Muscle layer of duodenum (tissue), 2 donors: ENCODE results near the gene ENKD1.
A peak's percentile ranks its signal among the peaks of the same experiment; 100 is the strongest.

Experiments
- H3K27ac ChIP-seq: one replicate; pipeline ENCODE4 v1.7.0; 2013; ENCODE audit warnings: mild to moderate bottlenecking, low read length
- H3K27me3 ChIP-seq: one replicate; pipeline ENCODE4 v1.7.0; 2013; ENCODE audit warnings: low read depth, mild to moderate bottlenecking, control low read depth, low read length
- H3K36me3 ChIP-seq, 2 donors: one replicate each; pipeline ENCODE4 v1.7.0; 2013; ENCODE audit warnings: low read length in 2 of 2, control low read depth in 1 of 2, mild to moderate bottlenecking in 1 of 2; ENCODE audit not compliant: insufficient read depth in 2 of 2, control insufficient read depth in 1 of 2
- H3K4me1 ChIP-seq, 2 donors: one replicate each; pipeline ENCODE4 v1.7.0; 2013; ENCODE audit warnings: low read length in 2 of 2, mild to moderate bottlenecking in 2 of 2, control low read depth in 1 of 2, moderate library complexity in 1 of 2; ENCODE audit not compliant: insufficient read depth in 2 of 2, control insufficient read depth in 1 of 2
- H3K4me3 ChIP-seq, 2 donors: one replicate each; pipeline ENCODE4 v1.7.0; 2013; ENCODE audit warnings: low read length in 2 of 2, low read depth in 1 of 2, mild to moderate bottlenecking in 1 of 2
- H3K9me3 ChIP-seq, 2 donors: one replicate each; pipeline ENCODE4 v1.7.0; 2013; ENCODE audit warnings: low read length in 2 of 2, control low read depth in 1 of 2, mild to moderate bottlenecking in 1 of 2; ENCODE audit not compliant: control insufficient read depth in 1 of 2
- donor health status: healthy.

Gene ENKD1

DNA sequence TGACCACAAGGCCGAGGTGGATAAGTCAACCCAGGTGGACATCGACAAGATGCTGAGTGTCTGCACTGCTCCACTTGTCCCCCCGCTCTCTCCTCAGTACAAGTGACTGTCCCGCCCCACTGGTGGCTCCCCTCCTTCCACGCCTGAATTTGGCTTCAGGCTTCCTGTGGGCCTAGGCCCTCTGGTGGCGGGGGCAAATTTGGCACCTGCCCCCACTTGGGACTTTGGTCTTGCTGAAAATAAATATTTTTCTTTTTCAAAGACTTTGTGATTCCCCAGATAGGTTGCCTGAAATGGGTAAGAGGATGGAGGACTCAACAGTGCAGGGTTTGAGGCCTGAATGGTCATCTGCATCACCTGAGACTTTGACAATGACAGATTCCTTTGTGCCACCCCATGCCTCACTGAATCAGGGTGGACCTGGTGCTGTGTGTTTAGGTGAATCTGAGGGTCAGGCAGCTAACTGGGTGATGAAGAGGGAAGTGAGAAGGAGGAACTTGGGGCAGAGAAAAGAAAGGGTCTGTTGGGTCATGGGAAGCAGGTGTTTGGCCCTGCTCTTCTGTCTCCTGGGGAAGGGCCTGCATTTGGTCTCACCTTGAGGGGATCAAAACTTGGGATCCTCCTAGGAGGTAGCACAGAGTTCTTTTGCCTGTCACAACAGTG lies 2.1 kb upstream of the ENKD1 start:
- Histone ChIP-seq H3K4me3 (no peak overlapping the region), H3K36me3 (peaks cover 0 to 6% of the 10 kb centered on the region in 2 donors), H3K27me3 (no peaks in the 10 kb centered on the region), H3K9me3 (no peaks in the 10 kb centered on the region), H3K27ac (no peak overlapping the region), H3K4me1 (peaks cover 14 to 36% of the 10 kb centered on the region in 2 donors)

DNA sequence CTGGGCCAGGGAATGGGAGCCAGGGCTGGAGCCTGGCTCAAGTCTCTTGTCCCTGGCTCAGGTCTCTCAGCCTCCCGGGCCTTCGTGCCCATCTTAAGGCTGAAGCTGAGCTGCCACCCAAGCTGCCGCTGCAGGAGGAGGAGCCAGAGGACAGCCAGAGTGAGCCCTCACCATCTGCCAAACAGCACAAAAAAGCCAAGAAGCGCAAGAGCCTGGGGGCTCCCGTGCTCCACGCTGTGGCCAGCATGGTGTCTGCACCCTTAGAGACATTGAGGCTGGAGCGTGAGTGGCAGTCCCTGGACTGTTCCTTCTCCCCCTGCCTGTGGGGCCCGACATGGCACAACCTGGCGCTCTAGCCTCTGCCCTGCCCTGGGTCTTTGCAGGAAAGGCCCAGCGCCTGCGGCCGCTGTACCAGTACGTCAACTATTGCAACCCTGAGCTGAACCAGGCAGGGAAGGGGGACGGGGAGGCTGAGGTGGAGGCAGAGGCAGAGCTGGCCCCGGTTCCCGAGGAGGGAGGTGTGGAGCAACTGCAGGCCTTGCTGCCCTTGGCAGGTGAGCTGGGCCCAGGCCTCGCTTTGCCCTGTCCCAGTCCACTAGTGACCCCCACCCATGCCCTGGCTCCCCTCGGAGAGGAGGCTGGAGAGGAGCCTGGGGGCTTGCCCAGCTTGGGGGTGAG lies 1.4 kb upstream of the ENKD1 start:
- no peaks in the 10 kb centered on the region for H3K27me3 ChIP-seq
- peak overlapping the region; percentile 61 to 86 for H3K4me3 ChIP-seq
- H3K9me3 ChIP-seq: no peaks in the 10 kb centered on the region
- H3K4me1 ChIP-seq: peaks cover 10 to 31% of the 10 kb centered on the region in 2 donors
- H3K27ac ChIP-seq: no peak overlapping the region
- peaks cover 0 to 13% of the 10 kb centered on the region in 2 donors for H3K36me3 ChIP-seq

DNA sequence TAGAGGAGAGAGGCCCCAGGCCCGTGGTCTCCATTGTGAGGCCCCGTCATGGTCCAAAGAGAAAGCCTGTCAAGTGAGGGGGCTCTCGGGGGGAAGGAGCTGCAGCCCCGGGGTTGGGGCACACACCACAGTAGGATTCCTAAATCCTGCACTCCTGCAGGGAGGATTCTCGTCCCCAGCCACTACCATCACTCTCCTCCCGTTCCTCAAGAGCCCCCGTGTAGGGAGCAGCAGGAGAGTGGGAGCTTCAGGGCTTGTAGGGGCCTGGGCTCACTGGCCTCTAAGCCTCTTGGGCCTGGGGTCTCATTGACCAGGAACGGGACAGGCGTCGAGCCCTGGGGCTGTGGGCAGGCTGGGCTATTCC lies 885 bp upstream of the ENKD1 start:
- Histone ChIP-seq H3K9me3 (no peaks in the 10 kb centered on the region), H3K4me1 (peaks cover 9 to 25% of the 10 kb centered on the region in 2 donors), H3K4me3 (peak overlapping the region; percentile 61 to 86), H3K27me3 (no peaks in the 10 kb centered on the region), H3K36me3 (peaks cover 0 to 18% of the 10 kb centered on the region in 2 donors), H3K27ac (peak overlapping the region; percentile 56)

DNA sequence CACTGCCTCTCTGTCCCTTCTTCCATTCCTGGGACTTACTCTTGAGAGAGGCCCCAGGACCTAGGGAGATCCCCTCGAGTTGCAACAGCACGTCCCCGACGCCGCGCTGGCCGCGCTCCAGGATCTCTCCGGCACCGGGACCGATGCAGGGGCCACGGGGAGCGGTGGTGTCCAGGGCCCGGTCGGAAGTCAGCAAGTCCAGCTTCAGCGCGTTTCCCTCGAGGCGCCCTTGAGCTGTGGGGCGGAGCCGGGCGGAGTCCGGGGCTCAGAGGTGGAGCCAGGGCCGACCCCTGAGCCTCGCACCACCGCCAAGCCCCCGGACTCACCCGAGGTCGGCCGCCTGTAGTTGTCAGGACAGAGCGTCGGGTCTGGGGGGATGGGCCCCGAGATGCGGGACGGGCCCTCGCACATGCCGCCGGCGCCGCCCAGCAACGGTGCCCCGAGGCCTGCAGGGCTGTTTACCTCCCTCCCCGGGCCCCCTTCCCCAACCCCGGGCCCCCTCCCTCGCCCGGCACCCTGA lies 458 bp downstream of the ENKD1 start:
- Histone ChIP-seq H3K4me1 (peaks cover 11 to 30% of the 10 kb centered on the region in 2 donors), H3K27me3 (no peaks in the 10 kb centered on the region), H3K27ac (no peak overlapping the region), H3K4me3 (peak overlapping the region; percentile 61 to 86), H3K36me3 (peaks cover 0 to 20% of the 10 kb centered on the region in 2 donors), H3K9me3 (no peaks in the 10 kb centered on the region)

DNA sequence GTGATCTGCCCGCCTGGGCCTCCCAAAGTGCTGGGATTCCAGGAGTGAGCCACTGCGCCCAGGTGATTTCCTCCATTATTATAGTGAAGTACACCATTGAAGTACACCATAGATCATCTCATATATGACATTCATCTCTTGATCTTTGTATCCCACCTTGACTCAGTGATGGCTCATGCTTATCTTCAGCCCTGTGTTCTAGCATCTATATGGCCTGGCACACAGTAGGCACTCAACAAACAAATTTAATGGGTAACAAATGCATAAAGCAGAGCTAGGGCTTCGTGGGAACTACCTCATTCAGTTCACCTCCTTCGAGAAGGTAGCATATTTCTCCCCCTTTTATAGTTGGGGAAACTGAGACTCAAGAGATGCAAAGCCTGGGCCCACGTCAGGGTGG lies 952 bp downstream of the ENKD1 start:
- Histone ChIP-seq H3K27me3 (no peaks in the 10 kb centered on the region), H3K9me3 (no peaks in the 10 kb centered on the region), H3K4me1 (peaks cover 12 to 31% of the 10 kb centered on the region in 2 donors), H3K27ac (no peak overlapping the region), H3K4me3 (peak overlapping the region; percentile 33 to 86), H3K36me3 (peaks cover 0 to 20% of the 10 kb centered on the region in 2 donors)

DNA sequence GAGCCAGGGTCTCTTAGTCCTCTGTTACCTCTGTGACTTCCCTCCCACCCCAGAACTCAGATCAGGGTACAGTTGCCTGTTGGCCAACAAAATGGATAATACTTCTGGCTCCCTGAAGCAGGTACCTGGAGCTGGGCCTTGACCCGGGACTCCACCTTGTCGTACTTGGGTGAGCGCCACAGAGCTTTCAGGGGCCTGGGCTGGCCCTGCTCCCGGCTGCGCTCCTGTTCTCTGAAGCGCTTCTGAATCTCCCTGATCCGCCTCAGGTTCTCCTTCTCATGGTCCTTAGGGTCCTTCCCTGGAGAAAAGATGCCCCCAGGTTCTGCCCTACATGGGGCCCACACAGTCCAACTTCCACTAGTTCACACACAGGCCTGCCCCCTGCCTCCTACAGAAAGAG lies 1.7 kb downstream of the ENKD1 start:
- Histone ChIP-seq H3K9me3 (no peaks in the 10 kb centered on the region), H3K36me3 (peaks cover 0 to 20% of the 10 kb centered on the region in 2 donors), H3K27me3 (no peaks in the 10 kb centered on the region), H3K27ac (no peak overlapping the region), H3K4me1 (peaks cover 12 to 31% of the 10 kb centered on the region in 2 donors), H3K4me3 (no peak overlapping the region)

DNA sequence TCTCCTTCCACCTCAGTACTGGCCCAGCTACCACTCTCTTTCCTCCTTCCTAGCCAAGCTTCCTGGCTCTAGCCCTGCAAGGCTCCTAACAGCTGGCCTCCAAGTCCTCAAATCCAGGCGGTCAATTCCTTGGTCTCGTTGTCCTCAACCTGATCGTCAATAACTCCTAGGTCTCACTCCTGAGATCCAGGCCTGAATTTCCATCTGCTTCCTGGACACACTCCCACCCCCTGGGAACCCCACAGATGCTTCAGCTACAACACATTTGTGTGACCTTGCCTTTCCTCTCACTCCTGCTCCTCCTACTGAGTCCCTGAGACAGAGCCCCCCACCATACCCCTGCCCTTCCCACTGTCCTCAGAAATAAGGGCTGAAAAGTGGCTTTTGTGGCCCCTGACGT lies 2.3 kb downstream of the ENKD1 start:
- no peak overlapping the region for H3K27ac ChIP-seq
- no peaks in the 10 kb centered on the region for H3K27me3 ChIP-seq
- H3K9me3 ChIP-seq: no peaks in the 10 kb centered on the region
- H3K36me3 ChIP-seq: peaks cover 0 to 20% of the 10 kb centered on the region in 2 donors
- peaks cover 12 to 34% of the 10 kb centered on the region in 2 donors for H3K4me1 ChIP-seq
- no peak overlapping the region for H3K4me3 ChIP-seq

DNA sequence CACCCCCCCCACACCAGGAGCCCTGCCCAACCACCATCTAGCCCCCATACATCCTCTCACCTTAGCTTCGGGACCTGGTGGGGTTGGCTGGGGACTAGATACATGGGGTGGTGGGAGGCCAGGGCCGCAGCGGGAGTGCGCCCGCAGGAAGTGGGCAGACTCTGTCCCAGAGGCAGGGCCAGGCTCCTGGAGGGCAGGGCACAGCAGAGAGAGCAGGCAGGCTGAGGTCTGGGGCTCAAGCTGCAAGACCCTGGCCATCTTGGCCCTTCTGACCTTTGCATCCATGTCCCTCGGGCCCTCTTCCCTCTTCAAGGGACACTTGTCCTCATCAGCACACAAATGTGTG lies 2.7 kb downstream of the ENKD1 start:
- Histone ChIP-seq H3K27ac (no peak overlapping the region), H3K27me3 (no peaks in the 10 kb centered on the region), H3K36me3 (peaks cover 0 to 20% of the 10 kb centered on the region in 2 donors), H3K9me3 (no peaks in the 10 kb centered on the region), H3K4me1 (peaks cover 12 to 38% of the 10 kb centered on the region in 2 donors), H3K4me3 (no peak overlapping the region)

DNA sequence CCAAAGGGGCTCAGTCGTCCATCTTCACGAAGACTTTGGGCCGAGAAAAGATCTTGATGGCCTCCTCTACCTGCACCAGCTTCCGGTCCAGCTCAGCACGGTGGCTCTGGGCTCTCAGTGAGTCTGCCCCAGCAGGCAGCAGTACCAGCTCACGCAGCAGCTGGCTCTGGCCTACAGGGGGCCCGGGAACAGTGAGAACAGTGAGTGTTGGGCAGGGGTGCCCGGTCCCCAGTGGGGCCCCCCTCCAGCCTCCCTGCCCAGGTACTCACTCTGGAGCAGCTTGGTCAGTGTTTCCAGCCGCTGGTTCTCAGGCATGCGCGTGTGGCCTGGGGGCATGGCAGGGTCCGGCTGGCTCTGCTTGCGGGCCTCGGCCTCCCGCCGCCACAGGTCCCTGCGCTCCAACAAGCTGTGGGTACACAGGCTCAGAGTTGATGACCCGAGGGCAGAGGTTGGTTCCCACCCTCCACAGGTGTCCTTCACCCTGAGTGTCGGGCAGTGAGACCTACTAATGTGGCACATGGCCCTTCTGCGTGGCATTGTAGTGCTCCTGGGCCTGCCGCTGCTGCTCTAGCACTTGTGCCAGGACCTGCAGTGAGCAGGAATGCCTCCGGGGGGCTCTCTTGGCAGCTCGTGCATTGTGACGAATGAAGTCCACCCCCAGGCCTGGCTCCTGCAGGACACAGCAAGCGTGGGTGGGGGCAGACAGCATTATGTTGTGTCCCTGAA lies 3.2 kb downstream of the ENKD1 start:
- H3K4me3 ChIP-seq: no peak overlapping the region
- H3K27me3 ChIP-seq: no peaks in the 10 kb centered on the region
- no peaks in the 10 kb centered on the region for H3K9me3 ChIP-seq
- H3K4me1 ChIP-seq: peaks cover 12 to 43% of the 10 kb centered on the region in 2 donors
- H3K36me3 ChIP-seq: peaks cover 0 to 20% of the 10 kb centered on the region in 2 donors
- H3K27ac ChIP-seq: no peak overlapping the region

DNA sequence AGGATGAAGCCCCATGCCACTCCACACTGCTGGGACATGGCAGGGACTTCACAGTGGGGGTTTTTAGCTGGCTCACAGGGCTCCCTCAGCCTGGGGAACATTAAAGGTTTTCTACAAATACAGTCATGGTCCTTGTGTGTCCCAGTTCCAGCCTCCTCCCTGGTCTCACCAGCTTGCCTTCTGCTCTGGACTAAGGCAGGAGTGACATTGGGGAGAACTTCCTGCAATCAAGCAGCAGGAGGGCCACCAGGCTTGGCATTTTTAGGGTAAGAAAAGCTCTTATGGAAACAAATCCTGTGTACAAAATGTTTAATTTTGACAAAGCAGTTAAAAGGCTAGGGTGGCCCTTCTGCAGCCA lies 3.9 kb downstream of the ENKD1 start:
- no peaks in the 10 kb centered on the region for H3K9me3 ChIP-seq
- H3K27ac ChIP-seq: no peak overlapping the region
- H3K4me3 ChIP-seq: no peak overlapping the region
- H3K27me3 ChIP-seq: no peaks in the 10 kb centered on the region
- H3K36me3 ChIP-seq: peaks cover 0 to 26% of the 10 kb centered on the region in 2 donors
- H3K4me1 ChIP-seq: peaks cover 7 to 38% of the 10 kb centered on the region in 2 donors

DNA sequence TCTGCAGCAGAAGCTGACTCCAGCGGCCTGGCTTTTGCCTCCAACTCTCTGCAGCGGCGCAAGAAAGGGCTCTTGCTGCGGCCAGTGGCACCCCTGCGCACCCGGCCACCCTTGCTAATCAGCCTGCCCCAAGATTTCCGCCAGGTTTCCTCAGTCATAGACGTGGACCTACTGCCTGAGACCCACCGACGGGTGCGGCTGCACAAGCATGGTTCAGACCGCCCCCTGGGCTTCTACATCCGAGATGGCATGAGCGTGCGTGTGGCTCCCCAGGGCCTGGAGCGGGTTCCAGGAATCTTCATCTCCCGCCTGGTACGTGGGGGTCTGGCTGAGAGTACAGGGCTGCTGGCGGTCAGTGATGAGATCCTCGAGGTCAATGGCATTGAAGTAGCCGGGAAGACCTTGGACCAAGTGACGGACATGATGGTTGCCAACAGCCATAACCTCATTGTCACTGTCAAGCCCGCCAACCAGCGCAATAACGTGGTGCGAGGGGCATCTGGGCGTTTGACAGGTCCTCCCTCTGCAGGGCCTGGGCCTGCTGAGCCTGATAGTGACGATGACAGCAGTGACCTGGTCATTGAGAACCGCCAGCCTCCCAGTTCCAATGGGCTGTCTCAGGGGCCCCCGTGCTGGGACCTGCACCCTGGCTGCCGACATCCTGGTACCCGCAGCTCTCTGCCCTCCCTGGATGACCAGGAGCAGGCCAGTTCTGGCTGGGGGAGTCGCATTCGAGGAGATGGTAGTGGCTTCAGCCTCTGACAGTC lies 4.5 kb downstream of the ENKD1 start:
- H3K27ac ChIP-seq: no peak overlapping the region
- H3K9me3 ChIP-seq: no peaks in the 10 kb centered on the region
- H3K4me1 ChIP-seq: peaks cover 3 to 33% of the 10 kb centered on the region in 2 donors
- peaks cover 0 to 31% of the 10 kb centered on the region in 2 donors for H3K36me3 ChIP-seq
- H3K4me3 ChIP-seq: peak overlapping the region in 1 of 2 donors; percentile 88
- H3K27me3 ChIP-seq: no peaks in the 10 kb centered on the region
